Mesothelial cell of epicardium (in vitro differentiated cells): ENCODE results near the gene HSPA4. TPM values are rescaled to one million over a fixed set of nuclear protein-coding genes. Genes with fewer than 3 reads are reported as not detected.
"Not testable (repeated sequence)": the region's sequence is repeated elsewhere in the genome, so short reads cannot be mapped to it uniquely, and the experiment has no call there.

Experiments
- DNase-seq, 2 experiments: peaks; one replicate each; pipeline ENCODE4 v3.0.0; 2021; ENCODE audit warnings: low spot score in 2 of 2; ENCODE audit not compliant: unreplicated experiment in 2 of 2
- H3K27ac Mint-ChIP-seq: 2 replicates; pipeline ENCODE4 v1.8.0; 2021; ENCODE audit warnings: mixed read lengths
- H3K27me3 Mint-ChIP-seq: 2 replicates; pipeline ENCODE4 v1.8.0; 2021; ENCODE audit warnings: low read depth, mixed read lengths
- H3K36me3 Mint-ChIP-seq: 2 replicates; pipeline ENCODE4 v1.8.0; 2021; ENCODE audit warnings: mixed read lengths
- H3K4me1 Mint-ChIP-seq: 2 replicates; pipeline ENCODE4 v1.8.0; 2021; ENCODE audit warnings: mixed read lengths
- H3K4me3 Mint-ChIP-seq: 2 replicates; pipeline ENCODE4 v1.8.0; 2021; ENCODE audit warnings: mild to moderate bottlenecking, moderate library complexity, mixed read lengths
- H3K9me3 Mint-ChIP-seq: 2 replicates; pipeline ENCODE4 v1.8.0; 2021; ENCODE audit warnings: mixed read lengths
- total RNA-seq: library from RNA; stranded (reverse); gene quantifications from 3 replicates; pipeline ENCODE4 v1.2.1, GENCODE V29; 2021
- TF ChIP-seq, protein P1 (sequence below): fragments of 200-600 bp; sonication (generic); IDR thresholded peaks from one replicate; pipeline ENCODE4 v1.5.0; 2021; ENCODE audit warnings: antibody characterized with exemption; ENCODE audit not compliant: unreplicated experiment

The HSPA4 gene
- total RNA-seq, 1 donor from 2014 or later: 111 TPM

DNA sequence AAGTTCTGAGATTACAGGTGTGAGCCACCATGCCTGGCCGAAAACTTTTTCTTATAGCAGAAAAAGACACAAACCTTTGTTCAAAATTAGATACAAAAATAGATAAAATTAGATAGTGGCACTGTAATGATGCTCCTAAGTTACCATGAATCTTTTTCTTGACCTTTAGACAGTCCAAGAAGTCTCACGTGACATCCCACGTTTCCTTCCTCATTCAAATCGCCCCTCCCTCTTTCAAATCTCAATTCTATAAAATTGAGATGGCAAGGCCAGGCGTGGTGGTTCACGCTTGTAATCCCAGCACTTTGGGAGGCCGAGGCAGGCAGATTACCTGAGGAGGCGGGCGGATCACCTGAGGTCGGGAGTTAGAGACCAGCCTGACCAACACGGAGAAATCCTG, 17.7 kb upstream of the HSPA4 start:
- H3K9me3 Mint-ChIP-seq: no peaks in the 10 kb centered on the region
- peaks cover 13% of the 10 kb centered on the region for H3K4me1 Mint-ChIP-seq
- no peaks in the 10 kb centered on the region for H3K27me3 Mint-ChIP-seq
- no peak overlapping the region for H3K4me3 Mint-ChIP-seq
- no peak for DNase-seq
- TF ChIP-seq, protein P1, sequence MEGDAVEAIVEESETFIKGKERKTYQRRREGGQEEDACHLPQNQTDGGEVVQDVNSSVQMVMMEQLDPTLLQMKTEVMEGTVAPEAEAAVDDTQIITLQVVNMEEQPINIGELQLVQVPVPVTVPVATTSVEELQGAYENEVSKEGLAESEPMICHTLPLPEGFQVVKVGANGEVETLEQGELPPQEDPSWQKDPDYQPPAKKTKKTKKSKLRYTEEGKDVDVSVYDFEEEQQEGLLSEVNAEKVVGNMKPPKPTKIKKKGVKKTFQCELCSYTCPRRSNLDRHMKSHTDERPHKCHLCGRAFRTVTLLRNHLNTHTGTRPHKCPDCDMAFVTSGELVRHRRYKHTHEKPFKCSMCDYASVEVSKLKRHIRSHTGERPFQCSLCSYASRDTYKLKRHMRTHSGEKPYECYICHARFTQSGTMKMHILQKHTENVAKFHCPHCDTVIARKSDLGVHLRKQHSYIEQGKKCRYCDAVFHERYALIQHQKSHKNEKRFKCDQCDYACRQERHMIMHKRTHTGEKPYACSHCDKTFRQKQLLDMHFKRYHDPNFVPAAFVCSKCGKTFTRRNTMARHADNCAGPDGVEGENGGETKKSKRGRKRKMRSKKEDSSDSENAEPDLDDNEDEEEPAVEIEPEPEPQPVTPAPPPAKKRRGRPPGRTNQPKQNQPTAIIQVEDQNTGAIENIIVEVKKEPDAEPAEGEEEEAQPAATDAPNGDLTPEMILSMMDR: no peak
- H3K27ac Mint-ChIP-seq: no peak overlapping the region
- H3K36me3 Mint-ChIP-seq: no peaks in the 10 kb centered on the region

DNA sequence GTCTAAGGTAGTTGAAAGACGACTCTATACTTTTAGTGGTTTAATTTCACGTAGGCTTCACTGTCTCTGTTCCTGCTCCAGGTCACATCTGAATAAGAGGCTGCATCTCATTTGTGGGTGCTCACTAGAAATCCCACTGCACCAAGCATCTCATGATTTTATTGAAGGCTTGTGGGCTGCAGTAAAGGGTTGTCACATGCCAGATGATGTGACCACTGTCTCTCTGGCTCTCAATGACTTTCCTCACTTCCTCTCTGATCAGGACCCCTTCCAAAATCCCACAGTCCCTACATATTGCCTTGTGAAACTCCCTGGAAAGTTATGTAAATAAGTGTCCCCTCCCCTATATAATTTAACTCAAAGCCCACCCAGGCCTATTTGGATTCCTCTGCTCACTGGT, 16.6 kb upstream of the HSPA4 start:
- H3K27ac Mint-ChIP-seq: peak overlapping the region; percentile 18
- no peaks in the 10 kb centered on the region for H3K27me3 Mint-ChIP-seq
- no peaks in the 10 kb centered on the region for H3K9me3 Mint-ChIP-seq
- H3K4me3 Mint-ChIP-seq: no peak overlapping the region
- no peaks in the 10 kb centered on the region for H3K36me3 Mint-ChIP-seq
- TF ChIP-seq, protein P1: no peak
- DNase-seq: no peak
- peaks cover 10% of the 10 kb centered on the region for H3K4me1 Mint-ChIP-seq

DNA sequence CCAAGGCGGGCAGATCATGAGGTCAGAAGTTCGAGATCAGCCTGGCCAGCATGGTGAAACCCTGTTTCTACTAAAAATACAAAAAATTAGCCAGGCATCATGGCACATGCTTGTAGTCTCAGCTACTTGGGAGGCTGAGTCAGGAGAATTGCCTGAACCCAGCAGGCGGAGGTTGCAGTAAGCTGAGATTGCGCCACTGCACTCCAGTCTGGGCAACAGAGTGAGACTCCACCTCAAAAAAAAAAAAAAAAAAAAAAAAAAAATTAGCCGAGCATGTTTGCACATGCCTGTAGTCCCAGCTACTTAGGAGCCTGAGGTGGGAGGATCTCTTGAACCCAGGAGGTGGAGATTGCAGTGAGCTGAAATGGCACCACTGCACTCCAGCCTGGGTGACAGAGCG, 15.1 kb upstream of the HSPA4 start:
- H3K36me3 Mint-ChIP-seq, H3K9me3 Mint-ChIP-seq, H3K4me3 Mint-ChIP-seq, H3K27me3 Mint-ChIP-seq, H3K27ac Mint-ChIP-seq, DNase-seq: not testable (repeated sequence)
- H3K4me1 Mint-ChIP-seq: peaks cover 16% of the 10 kb centered on the region

DNA sequence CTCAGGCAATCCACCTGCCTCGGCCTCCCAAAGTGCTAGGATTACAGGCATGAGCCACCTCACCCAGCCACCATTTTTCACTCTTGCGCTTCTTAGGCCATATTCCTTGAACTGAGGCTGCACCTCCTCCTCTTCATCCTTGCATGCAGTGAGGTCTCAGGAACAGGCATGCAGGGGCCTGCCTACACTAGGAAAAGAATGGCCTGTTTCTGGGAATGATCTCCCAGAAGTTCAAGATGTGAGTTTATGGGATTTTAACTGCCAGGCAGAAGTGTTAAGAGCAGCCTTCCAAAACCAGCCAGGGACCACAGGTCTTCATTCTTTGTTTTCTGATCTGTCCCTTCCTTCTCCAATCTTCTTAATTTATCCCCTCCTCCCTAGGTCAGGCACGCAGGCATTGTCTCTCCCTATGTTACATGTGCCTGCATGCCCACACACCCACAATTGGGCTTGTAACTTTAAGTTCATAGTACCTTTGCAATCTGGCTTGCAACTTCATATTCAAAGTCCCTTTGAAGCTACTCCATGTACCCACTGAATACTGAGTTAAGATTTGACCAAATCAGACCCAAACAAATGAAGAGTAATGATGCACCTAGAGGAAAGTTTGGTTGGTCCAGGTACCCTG, 10.5 kb upstream of the HSPA4 start:
- no peaks in the 10 kb centered on the region for H3K36me3 Mint-ChIP-seq
- DNase-seq: no peak
- no peak overlapping the region for H3K4me3 Mint-ChIP-seq
- H3K4me1 Mint-ChIP-seq: peaks cover 19% of the 10 kb centered on the region
- no peaks in the 10 kb centered on the region for H3K27me3 Mint-ChIP-seq
- no peaks in the 10 kb centered on the region for H3K9me3 Mint-ChIP-seq
- TF ChIP-seq, protein P1: no peak
- H3K27ac Mint-ChIP-seq: peak overlapping the region; percentile 48

DNA sequence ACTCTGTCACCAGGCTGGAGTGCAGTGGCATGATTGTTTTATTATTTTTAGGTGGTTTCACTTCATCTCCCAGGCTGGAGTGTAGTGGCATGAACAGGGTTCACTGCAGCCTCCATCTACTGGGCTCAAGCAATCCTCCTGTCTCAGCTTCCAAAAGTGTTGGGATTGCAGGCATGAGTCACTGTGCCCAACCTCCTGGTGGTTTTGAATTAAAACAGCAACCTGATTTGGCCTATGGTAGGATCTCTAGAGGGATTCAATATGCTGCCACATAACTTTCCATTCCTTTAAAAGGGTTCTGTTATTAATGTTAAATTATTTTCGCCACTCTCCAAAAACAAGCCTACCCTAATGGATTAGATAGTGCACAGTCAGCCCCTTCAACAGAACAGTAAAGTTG, 9.9 kb upstream of the HSPA4 start:
- Mint-ChIP-seq H3K9me3 (no peaks in the 10 kb centered on the region), H3K27ac (peak overlapping the region; percentile 76), H3K4me1 (peaks cover 19% of the 10 kb centered on the region), H3K36me3 (no peaks in the 10 kb centered on the region), H3K4me3 (no peak overlapping the region), H3K27me3 (no peaks in the 10 kb centered on the region)
- no peak for DNase-seq
- TF ChIP-seq, protein P1: no peak

DNA sequence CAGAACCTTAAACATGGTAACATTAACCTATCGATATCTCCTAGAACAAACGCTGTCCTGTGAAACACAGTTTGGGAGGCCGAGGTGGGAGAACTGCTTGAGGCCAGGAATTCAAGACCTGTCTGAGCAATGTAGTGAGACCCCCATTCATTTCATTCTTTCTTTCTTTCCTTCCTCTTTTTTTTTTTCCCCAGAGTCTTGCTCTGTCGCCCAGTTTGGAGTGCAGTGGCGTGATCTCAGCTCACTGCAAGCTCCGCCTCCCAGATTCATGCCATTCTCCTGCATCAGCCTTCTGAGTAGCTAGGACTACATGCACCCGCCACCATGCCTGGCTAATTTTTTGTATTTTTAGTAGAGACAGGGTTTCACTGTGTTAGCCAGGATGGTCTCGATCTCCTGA, 5.3 kb upstream of the HSPA4 start:
- not testable (repeated sequence) for H3K36me3 Mint-ChIP-seq, H3K4me3 Mint-ChIP-seq, H3K27ac Mint-ChIP-seq, H3K27me3 Mint-ChIP-seq, H3K9me3 Mint-ChIP-seq, DNase-seq
- peaks cover 47% of the 10 kb centered on the region for H3K4me1 Mint-ChIP-seq

DNA sequence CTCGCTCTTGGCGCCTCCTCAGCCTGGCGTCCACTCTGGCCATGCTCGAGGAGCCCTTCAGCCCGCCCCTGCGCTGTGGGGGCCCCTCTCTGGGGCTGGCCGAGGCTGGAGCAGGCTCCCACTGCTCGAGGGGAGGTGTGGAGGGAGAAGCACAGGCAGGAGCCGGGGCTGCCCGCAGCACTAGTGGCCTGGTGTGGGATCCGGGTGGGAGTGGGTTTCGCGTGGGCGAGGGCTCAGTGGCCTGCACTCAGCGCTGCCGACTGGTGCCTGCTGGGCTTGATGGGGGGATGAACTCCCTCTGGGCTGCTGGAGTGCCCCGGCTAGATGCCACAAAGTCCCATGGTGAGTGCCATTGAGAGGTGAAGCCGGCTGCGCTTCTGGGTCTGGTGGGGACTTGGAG, 4.4 kb upstream of the HSPA4 start:
- Mint-ChIP-seq H3K9me3 (no peaks in the 10 kb centered on the region), H3K27ac (no peak overlapping the region), H3K27me3 (no peaks in the 10 kb centered on the region), H3K4me3 (no peak overlapping the region), H3K36me3 (no peaks in the 10 kb centered on the region), H3K4me1 (peaks cover 43% of the 10 kb centered on the region)
- DNase-seq: no peak
- TF ChIP-seq, protein P1: no peak
